HG02588 (cell line): Measurements from ENCODE around the gene CALN1.
"Not testable (repeated sequence)": the region's sequence is repeated elsewhere in the genome, so short reads cannot be mapped to it uniquely, and the experiment has no call there.

Experiments
- ATAC-seq: cut with Tn5 transposase; IDR thresholded peaks from one replicate; pipeline ENCODE4 v1.9.1; 2021; ENCODE audit warnings: mild to moderate bottlenecking, moderate library complexity; ENCODE audit not compliant: unreplicated experiment

The CALN1 gene

DNA sequence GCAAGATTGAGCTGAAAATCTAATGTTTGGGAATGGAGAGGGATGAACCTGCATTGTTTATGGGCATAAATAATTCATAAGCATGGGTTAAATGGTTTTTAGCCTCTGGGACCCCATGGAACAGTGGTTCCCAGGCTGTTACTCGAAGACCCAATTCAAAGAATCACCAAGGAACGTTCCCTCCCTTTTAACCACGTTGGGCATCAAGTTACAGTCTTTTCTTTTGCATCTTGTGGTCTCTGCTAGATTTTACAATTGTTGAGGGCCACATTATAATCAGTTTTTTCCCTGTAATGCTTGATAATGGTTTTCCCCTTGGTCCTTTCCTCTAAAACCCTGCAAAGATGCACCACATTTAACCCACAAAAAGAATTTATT, 2.5 kb downstream of the CALN1 start:
- no peak for ATAC-seq

DNA sequence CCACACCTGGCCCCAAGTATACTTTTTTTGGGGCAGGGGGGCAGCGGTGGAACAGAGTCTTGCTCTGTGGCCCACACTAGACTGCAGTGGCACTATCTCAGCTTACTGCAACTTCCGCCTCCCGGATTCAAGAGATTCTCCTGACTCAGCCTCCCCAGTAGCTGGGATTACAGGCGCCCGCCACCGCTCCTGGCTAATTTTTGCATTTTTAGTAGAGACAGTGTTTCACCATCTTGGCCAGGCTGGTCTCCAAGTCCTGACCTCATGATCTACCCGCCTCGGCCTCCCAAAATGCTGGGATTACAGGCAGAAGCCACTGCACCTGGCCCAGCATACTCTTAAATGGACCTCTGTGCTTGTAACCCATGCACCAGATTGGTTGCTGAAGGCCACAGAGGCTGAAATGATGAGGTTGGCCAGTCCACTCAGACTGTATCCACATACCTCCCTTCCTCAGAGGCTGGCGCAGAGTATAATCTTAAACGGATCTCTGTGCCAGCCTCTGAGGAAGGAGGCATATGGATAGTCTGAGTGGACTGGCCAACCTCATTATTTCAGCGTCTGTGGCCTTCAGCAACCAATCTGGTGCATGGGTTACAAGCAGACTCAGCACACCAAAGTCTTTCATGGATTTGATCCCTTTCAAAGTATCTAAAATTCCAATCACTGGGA, 3.0 kb downstream of the CALN1 start:
- no peak for ATAC-seq

DNA sequence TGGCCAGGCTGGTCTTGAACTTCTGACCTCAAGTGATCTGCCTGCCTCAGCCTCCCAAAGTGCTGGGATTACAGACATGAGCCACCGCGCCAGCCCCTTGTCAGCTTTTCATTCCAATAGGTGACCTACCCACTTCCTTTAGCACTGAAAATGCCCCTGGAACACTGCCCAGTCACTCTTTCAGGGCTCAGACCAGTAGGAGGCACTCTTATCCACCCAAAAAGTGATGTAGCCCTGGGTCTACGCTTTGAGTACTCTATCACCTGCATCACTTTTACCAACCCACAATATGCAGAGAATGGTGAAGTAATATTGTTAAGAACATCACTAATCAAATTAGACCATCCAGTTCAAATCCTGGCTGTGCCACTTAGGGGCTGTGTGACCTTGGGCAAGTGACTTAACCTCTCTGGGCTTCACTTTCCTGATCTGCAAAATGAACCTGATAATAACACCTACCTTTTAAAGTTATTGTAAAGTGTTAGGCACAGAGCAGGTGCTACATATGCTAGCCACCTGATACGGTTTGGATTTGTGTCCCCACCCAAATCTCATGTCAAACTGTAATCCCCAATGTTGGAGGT, 5.2 kb downstream of the CALN1 start:
- no peak for ATAC-seq

DNA sequence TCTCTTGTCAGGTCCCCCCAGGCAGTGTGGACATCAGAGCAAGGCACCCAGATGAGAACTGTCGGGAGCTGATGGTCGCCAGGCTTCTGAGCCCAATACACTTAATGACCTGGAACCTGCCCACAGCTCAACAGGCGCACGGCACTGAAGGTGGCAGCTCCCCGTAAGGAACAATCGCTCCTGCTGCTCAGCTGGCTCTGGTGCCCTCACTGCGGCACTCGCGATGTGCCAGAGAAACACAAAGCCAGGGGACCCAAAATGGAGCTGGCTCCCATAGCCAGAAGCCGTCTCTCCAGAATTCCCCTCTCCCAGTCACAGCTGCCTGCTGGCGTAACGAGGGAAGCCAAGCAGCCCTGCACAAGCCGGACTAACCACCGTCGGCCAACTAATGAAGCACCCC, 6.3 kb downstream of the CALN1 start:
- ATAC-seq = no peak

DNA sequence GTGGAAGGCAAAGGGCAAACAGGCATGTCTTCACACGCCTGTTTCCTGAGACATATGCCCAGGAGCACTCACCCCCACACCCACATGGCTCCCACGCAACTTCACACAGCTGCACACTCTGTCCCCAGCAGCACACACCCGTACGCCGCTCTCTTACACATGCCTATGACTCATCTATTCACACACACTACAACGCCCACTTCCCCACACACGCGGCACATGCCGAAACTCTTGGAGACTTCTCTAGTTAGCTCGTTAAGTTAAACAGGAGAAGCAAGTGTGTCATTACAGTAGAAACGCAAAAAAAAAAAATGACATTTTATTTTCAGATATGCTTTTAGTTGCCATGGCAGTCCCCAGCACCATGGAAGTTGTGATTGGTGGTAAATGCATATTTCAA, 6.7 kb downstream of the CALN1 start:
- no peak for ATAC-seq

DNA sequence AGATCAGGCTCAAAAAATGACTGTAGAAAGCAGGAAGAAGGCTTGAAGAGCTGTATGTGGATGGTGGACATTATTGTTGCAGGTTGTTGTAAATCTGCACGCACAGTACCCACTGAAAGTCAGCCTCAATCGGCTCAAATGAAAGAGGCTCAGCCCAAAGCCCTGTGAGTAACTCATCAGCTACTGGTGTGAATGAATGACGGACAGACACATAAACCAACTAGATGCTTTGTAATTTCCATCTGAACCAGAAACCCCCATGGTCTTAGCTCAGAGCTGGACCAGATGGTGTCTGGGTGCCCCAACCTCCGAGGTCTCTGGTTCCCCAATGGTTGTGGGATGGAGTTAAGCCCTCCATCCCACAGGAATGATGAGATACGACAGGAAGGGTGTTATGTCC, 7.4 kb downstream of the CALN1 start:
- ATAC-seq = no peak

DNA sequence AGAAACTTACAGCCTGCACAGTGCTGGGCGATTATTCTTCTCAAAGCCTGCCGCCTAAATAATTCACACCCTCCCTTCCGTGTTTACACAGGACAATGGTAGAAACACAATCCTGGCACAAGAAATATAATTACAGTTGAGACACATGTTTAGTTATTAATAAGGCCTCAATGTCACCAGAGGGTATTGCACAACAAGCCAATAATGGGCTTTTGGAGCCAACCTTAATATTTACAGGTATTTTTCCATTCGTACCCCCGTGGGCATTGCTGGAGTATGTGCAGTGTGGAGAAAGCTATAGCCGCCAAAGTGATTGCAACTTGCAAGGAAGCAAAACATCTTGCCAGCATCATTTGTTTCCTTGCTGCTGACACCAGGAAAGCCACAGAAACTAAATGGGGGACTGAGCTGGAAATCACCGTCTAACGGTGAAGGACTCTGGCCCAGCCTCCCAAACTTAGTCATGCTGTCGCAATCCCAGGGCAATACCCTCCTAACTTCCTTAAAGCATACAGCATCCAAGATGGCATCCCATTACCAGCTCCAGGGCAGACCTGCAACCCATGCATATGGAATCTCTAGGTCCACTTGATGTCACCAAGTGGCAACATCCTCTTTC, 8.6 kb downstream of the CALN1 start:
- ATAC-seq = no peak

DNA sequence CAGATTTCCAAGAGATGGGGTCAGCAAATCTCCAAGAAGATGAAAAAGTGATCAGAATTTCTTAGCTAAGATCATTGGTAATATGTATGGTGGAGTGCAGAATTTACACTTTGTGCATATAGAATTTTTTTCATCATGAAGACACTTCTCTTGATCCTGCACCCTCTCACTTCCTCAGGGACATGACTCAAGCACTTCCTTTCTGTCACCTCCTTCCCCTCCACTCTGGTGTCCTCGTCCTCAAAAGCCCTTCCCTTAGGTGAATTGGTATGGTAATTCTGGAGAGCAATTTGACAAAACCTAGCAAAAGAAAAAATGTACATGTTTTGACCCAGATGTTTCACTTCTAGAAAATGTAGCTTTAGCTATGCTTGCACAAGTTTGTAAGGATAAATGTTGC, 18.1 kb downstream of the CALN1 start:
- ATAC-seq = no peak

DNA sequence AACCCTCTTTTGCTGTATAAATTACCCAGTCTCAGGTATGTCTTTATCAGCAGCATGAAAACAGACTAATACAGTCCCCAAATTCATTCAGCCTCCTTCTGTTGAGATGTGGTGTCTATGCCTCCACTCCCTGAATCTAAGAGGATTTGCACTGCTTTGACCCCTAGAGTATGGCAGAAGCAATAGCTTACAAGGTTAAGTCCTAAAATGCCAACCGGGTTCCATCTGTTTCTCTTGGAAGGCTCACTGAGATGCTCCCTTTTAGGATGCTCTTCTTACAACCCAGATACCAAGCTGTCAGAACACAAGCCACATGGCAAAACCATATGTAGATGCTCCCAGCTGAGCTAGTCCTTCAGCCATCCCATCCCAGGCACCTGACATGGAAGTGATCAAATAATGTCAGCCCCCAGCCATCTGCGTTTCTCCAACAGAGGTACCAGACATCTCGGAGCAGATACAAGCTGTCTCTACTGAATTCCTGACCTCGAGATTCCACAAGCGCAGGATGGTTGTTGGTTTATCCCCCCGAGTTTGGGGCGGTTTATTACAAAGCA, 20.2 kb downstream of the CALN1 start:
- no peak for ATAC-seq

DNA sequence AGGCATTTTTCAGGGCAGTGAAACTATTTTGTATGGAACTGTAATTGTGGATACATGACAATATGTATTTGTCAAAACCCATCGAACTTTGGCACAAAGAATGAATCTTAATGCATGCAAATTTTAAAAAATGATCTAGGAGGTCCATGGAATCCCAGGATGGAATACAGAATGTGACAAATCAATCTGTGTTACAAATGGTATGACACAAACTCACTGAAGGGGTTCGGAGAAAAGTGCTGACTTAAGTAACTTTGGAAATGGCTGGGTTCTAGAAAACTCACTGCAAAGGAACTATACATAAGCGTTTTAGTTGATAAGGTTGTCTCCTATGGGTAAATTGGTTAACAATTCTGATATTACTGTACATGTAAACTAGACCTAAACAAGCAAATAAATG, 26.0 kb downstream of the CALN1 start:
- no peak for ATAC-seq

DNA sequence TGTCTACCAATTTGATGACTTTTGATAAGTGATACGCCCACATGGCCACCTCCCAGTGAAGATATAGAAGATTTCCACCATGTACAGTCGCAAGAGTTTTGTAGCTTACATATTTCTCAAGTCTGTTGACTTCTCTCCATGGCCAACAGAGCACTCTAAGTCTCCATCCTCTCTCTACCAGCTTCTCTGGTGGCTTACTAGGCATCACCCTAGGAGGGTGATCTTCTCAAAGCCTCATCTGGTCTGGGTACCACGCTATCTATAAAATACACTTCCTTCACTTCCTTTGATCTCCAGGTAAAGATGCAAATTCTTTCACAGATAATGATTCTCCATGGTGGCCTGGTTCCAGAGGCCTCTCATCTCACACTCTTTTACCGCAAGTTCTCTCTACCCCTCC, 49.9 kb downstream of the CALN1 start:
- no peak for ATAC-seq

DNA sequence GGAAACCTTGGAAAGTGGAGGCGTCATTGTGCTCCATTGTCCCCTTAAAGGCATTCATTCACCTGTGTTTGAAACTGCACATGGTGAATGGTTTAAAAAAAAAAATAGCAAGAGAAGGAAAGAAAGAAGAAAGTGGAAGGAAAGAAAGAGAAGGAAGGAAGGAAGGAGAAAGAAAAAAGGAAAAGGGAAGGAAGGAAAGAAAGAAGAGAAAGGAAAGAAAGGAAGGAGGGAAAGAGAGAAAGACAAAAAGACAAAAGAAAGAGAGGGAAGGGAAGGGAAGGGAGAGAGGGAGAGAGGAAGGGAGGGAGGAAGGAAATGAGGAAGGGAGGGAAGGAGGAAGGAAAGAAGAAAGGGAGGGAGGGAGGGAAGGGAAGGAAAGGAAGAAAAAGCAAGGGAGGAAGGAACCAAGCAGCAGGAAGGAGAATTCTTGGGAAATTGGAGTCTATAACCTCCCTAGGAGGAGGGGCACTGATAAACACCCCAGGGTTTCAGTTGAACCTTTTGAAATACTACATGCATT, 66.9 kb downstream of the CALN1 start:
- no peak for ATAC-seq

DNA sequence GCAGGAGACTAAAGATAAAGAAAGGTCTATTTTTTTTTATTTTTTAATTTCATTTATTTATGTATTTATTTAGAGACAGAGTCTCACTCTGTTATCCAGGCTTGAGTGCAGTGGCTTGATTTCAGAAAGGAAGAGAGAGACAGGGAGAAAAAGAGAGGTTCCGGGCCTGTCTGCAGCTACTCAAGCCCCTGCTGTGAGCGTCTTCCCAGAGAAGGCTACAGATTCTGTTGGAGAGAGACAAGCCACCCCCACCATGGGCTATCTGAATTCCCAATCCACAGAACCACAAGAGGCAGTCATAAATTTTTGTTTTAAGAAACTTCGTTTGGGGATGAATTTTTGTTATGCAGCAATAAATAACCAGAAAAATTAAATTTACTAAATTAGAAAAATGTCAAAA, 68.1 kb downstream of the CALN1 start:
- no peak for ATAC-seq

DNA sequence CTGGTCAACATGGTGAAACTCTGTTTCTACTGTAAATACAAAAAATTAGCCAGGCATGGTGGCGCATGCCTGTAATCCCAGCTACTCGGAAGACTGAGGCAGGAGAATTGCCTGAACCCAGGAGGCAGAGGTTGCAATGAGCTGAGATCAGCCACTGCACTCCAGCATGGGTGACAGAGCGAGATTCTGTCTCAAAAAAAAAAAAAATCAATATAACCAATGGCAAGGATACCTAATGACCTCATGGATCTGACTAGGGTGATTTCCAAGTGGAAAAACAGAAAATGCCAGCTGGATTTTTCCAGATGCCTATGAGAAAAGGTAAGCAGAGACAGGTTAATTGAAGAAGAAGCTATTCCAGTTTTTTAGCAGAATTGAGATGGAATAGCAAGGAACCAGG, 68.8 kb downstream of the CALN1 start:
- ATAC-seq = not testable (repeated sequence)

DNA sequence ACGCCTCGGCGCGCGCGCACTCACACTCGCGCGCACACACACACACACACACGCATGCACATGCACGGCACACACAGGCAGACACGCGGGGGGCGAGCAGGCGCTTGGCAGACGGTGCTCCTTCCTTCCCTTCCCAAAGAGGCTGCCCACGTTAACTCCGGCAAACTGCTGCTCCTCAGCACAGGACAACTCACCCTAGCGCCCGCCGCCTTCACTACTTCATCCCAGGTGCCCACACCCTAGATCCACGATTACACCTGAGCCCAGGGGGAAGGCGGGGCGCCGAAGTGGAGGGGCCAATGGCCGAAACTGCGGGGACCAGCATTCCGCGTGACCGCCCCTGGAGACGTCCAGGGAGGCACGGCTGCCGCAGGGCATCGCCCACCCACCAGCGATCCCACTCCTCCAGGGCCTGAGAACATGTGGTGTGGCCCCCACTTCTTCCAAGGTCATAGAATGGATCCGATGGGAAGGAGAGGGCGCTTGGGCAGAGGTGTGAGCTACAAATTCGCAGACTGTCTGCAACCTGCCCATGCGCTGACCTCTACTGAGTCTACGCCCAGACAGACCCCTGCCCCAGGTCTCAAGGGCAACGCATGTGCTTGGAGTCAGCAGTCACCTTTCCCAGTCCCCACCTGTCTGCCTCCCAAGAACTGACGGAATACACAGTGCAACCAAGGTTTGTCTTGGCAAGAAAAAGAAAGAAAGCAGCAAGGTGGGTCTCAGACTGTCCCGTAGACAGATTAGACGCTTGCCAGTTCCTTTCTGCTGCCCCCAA, 74.6 kb downstream of the CALN1 start:
- no peak for ATAC-seq

DNA sequence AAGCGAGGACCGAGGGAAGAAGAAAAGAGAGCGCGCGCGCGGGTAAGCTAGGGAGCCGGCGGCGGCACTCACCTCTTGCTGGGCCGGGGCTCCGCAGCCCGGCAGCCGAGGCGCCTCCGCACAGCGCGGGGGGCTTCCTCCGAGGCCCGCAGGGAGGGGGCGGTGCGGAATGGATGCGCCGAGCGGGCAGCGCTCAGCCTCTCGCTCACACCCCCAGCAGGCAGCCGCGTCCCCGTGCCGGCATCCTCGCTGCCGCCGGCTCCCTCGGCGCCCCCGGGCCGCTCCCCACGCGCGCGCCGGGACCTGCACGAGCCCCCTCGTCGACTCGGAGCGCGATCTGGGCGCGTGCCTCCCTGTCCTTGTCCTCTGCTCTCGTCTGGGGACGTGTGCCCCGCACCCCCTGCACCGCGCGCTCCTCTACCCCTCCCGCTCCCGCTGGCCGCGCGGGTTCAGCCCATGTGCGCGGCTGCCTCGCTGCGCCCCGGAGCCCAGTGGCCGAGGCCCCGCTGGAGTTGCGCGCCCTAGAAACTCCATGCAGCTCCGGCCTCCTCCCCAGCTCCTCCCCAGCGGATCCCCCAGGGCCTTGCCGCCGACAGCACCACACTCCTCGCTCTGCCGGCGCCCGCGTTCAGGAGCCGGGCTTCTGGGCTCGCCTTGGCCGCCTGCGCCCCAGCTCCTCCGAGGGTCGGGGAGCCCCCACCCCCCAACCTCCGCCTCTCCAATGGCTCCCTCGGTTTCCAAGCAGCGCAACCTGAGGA, 75.3 kb downstream of the CALN1 start:
- ATAC-seq = no peak

DNA sequence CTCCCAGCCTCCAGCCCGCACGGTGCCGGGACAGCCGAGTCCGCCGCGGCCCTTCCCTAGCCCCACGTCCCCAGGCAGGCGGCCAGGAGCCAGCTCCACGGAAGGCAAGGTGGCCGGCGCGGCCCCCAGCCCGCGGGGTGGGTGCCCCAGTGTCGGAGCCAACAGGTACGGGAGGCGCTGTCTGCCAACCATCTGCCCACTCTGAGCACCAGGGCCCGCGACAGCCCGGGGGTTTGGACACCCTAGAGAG, 75.8 kb downstream of the CALN1 start:
- ATAC-seq = no peak

DNA sequence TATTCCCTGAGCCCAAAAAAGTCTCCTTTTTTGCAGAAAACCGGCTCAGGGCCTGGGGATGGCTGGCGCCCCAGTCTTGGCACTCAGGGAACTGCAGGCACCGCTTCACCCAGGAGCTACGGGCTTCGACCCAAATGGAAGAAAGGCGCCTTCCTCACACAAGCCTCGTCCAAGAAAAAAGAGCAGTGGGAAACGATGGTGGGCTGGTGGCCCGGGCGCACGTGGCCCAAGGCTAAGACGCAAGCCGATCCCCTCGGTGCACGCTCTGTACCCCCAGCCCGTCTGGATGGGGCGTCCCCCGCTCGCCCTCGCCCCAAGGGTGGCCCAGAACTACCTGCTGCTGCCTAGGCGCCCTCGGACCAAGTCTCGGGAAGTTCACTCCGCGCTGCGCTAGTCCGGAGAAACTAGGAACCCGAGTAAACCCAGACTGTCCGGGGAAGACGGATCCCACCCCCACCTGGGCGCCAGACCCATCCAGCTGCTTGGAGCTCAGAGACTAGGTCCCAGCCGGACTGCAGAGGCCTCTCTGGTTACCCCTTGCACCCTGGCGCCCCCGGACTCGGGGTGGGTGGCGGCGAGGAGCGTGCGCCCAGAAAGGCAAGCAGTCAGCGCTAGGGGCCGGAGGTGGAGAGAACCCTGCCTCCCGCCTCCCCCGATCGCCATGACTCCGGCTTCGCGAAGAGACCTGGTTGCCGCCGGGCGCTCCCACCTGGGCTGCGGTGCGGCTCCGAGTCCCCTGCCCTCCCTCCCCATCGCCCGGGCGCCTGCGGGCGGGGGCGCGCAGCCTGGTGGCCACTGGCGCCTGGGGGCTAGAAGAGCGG, 76.4 kb downstream of the CALN1 start:
- no peak for ATAC-seq

DNA sequence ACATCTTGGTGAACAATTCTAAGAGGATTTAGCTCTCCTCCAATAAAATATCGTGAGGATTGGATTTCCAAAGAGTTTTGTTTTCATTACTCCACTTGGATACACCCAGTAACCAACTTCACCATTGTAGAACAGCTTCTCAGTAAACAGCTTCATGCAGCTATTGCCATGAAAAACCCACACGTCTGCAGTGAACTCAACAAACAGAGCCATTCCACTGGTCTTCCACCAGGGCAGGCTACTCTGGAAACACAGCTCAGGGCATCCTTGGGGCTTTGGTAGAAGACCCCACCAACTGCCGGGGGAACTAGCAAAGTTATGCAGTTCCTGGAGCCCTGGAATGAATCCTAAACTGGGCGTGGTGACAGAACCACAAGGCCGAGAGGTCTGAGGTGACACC, 77.4 kb downstream of the CALN1 start:
- no peak for ATAC-seq

DNA sequence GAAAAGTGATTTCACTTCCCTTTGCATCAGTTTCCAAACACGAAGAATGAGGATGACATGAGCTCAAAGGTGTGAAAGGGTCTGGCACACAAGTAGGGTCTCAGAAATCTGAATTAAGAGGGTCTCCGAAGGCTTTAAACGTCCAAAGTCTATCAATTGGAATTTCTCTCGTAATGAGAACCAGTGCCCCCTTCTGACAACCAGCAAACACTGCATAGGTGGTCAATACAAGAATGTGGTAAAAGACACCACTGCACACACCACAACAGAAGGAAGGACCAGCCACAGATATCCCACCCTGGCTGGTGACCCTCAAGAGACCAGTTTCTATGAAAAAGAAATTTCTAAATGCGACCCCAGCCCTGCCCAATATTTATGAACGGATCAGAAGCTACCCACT, 78.1 kb downstream of the CALN1 start:
- no peak for ATAC-seq
